Hematopoietic multipotent progenitor cell treated with erythropoietin and hydrocortisone succinate and interleukin-3 and kit ligand, for 17 days (in vitro differentiated cells): Measurements from ENCODE around the gene GNAQ.

Experiments
- DNase-seq: peaks from one replicate; pipeline ENCODE4 v3.0.0-alpha.2; 2015; ENCODE audit warnings: low spot score

Gene GNAQ

DNA sequence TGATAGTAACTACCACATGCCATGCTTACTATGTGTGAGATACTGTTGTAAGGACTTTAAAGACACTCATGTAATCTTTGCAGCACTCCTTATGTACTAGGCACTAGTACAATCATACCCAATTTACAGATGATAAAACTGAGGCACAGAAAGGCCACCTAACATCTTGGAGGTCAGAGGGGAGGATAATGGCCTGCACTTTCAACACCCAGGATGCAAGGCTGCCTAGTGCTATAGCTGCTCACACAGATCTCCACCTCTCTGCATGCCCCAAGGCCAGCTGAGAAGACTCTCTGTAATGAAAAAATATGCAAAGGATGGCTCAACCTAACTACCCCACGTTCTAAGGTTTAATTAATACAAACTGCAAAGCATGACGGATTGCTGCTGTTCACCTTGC, 57.2 kb downstream of the GNAQ start:
- no peak for DNase-seq

DNA sequence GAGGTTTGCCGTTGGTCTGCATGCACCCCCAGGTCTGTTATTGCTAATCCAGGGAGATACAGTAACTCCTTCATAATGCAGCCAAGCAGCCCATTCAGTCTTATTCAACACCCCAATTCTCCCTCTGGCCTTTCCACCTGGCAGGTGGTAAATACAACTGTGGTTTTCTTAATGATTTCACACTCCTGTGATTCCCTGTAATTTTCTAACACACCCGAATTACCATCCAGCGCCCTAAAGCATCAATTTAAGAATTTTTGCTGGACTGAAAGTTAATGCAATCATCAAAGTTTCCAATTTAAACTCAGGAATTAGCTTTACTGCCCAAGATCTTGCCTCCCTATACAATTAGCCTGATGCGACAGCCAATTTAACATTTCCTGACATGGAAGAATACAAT, 62.5 kb downstream of the GNAQ start:
- no peak for DNase-seq

DNA sequence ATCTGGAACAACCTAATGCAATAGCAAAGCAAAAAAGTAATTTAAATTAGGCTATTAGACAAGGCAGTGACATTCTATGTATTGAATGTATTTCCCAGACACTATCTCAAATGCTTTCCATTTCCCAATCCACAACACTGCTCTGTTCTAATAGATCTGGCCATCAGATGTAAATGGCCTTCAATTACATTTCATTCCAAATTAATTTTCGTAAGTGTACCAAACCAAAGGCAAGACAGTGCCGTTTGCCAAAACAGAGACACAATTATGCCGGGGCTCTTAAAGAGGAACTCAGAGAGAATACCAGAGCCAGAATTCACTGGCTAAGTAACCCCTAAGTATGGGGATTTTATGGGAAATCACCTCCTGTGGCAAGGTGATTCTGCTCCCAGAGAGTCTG, 63.1 kb downstream of the GNAQ start:
- DNase-seq, result no peak

- DNase-seq, result no peak
These were observed 64.9 kb downstream of the GNAQ start for GRCh38 chr9:77966718-77967117.

GRCh38 chr9:77965445-77966123, 66.0 kb downstream of the GNAQ start:
- no peak for DNase-seq

GRCh38 chr9:77964258-77964657, 67.4 kb downstream of the GNAQ start:
- no peak for DNase-seq

- DNase-seq, result no peak
These were observed 70.1 kb downstream of the GNAQ start for GRCh38 chr9:77961541-77961940.

DNA sequence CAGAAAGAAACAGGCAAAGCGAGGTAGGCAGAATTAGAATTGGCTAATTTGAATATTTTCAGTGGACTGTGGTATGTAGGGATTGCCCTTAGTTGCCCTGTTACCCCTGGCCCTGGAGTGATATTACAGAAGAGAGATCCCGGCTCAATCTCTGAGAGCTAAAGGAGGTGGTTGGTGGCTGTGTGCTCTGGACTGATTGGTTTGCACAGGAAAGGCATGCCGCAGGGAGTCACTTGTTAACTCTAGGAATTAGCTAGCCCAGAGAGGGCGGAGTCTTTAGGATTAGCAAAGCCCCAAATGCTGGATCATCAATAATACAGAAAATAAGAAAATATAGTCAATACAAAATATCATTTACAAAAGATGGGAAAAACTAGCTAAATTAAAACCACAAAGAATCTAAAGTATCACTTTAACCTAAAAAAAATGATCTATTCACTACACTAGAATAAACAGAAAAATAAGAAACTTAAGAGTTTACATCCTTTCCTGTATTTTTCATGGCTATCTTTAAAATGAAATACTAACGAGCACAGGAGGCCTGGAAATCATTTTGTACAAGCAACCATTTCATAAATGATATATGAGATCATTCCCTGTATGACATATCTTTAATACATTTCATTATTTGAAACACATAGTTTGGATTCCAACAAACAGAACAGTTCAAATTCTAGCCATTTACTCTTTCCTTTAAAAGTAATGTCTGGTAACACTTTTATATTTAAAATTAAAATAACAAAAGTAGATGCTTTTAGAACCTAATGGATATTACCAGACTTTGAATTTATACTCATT, 71.1 kb downstream of the GNAQ start:
- no peak for DNase-seq

- DNase-seq, result no peak
These were observed 71.8 kb downstream of the GNAQ start for GRCh38 chr9:77959803-77960202.

DNA sequence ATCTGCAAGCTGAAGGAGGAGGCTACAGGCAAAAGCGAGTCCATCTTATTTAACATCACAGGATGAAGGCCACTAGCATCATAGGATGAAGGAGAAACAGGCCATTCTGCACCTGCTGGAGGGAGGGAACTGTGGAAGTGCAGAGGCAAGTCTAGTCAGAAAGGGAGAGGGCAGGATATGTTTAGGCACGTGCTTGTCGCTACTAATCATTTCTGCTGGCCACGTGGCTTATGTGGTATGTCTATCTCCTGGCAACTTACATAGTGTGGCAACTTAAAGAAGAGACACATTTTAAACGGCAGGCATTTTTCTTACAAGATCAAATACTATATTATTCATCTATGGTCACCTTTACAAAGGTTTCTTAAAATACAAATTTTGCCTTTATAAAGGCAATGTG, 74.0 kb downstream of the GNAQ start:
- peak; percentile 58 for DNase-seq

DNA sequence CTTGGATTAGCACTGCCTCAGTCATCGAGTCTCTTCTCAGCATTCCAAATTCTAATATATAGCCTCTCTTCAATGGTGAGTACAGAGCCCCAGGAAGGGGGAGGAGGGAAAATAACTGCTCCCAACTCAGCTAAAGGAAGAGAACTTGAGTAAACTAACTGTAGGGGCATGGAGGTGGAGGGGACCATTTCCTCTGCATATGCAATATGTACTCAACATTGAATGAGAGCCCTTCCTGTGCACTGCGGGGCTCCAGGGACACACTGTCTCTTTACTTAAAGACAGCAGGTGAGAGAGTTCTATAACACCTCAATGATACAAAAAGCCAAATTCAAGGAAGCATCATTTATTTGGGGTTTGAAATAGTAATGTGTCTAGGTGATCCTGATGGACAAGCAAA, 75.1 kb downstream of the GNAQ start:
- no peak for DNase-seq

DNA sequence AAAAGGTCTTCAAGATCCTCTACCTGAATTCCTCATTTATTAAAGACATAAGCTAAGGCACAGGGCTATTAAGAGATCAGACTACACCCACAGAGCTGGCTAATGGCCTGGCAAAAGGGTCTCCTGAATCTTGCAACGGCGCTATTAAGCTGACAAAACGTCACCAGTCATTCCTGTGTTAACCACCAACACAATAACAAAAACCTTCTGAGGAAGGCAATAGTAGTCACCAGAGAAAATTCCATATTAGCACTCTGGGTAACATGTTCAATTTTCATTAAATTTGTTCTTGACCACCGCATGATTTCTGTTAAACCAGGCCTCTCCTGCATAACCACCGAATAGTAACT, 77.0 kb downstream of the GNAQ start:
- no peak for DNase-seq

GRCh38 chr9:77954013-77954665, 77.5 kb downstream of the GNAQ start:
- DNase-seq, result peak; percentile 51

GRCh38 chr9:77953590-77953989, 78.0 kb downstream of the GNAQ start:
- no peak for DNase-seq

DNA sequence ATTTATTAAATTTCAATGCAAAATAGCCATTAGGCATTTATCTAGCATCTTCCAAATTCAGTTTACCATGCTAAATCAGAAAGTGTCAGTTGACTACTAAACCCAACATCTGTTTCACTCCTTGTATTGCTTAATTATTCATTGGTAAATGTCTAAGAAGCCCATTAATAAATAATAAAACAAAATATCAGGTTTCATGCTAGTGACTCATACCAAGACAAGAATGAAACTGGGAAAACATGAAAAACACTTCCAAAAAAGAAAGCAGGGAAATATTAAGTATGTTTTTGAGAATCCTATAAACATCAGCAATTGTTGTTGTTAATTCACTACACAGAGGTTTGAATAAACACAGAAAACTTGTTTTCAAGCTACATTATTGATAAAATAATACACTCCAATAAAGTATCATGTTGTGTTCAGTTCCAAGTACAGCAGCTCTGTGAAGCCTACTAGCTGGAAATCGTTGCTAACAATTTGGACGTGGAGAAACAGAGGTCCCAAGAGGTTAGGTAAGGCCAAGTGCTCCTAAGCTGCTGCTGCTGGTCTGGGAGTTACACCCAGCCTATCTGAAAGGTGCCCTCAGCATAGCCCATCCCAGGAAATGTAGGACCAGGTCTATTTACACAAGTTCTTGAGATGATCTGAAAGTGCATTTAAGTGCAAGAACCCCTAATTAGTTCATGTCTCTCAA, 78.8 kb downstream of the GNAQ start:
- DNase-seq, result peak; percentile 51

GRCh38 chr9:77951369-77951768, 80.2 kb downstream of the GNAQ start:
- no peak for DNase-seq

- no peak for DNase-seq
These were observed 81.7 kb downstream of the GNAQ start for GRCh38 chr9:77949751-77950436.

GRCh38 chr9:77947651-77948050, 84.0 kb downstream of the GNAQ start:
- DNase-seq, result no peak

DNA sequence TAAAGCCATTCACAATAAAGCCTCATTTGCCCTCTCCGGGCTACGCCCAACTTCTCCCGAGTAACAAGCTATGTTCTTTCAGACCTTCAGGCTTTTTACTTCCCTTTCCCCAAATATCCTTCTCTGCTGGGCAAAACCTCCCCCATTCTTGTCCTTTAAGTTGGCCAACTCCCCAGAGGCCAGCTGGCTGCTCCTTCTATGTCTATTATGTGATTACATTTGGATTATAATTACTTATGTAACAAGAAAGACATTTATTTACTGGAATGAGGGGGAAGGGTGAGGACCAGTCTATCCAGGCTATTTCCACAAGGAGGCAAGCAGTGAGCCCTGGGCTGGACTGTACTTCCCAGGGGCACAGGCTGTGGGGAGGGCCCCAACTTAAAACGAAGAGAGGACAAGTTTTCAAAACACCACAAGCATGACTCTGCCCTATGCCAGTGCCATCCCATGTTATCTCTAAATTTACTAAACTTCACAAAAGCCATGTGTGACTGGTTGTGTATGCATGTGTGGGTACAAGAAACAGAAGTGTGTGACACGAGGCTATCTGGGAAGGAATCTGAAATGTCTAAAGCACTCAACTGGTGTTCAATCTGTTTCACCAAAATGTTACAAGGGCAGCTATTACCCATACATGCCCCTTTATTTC, 84.5 kb downstream of the GNAQ start:
- DNase-seq, result no peak

GRCh38 chr9:77946296-77946695, 85.3 kb downstream of the GNAQ start:
- no peak for DNase-seq

- DNase-seq, result no peak
These were observed 85.8 kb downstream of the GNAQ start for GRCh38 chr9:77945798-77946197.
